Ascending aorta (tissue), 2 donors: ENCODE data around the gene RLF. TPM values are rescaled to one million over a fixed set of nuclear protein-coding genes. Genes with fewer than 3 reads are reported as not detected.

ENCODE experiments used
- DNase-seq, 2 donors: peaks; one replicate each; pipeline ENCODE4 v3.0.0-alpha.2; 2019; ENCODE audit warnings: low spot score in 2 of 2
- H3K27ac ChIP-seq, 2 donors: fragments of 200-600 bp; sonication (generic); one replicate each; pipeline ENCODE4 v1.5.1; 2016 to 2017; ENCODE audit warnings: mild to moderate bottlenecking in 1 of 2
- H3K27me3 ChIP-seq: fragments of 200-600 bp; sonication (generic); one replicate; pipeline ENCODE4 v1.5.1; 2017
- H3K36me3 ChIP-seq, 2 donors: fragments of 200-600 bp; sonication (generic); one replicate each; pipeline ENCODE4 v1.5.1; 2016
- H3K4me1 ChIP-seq, 2 donors: fragments of 200-600 bp; sonication (generic); one replicate each; pipeline ENCODE4 v1.5.1; 2016 to 2017; ENCODE audit warnings: mild to moderate bottlenecking in 1 of 2
- H3K4me3 ChIP-seq, 2 donors: fragments of 200-600 bp; sonication (generic); one replicate each; pipeline ENCODE4 v1.5.1; 2016 to 2017; ENCODE audit warnings: mild to moderate bottlenecking in 1 of 2
- H3K9me3 ChIP-seq, 2 donors: fragments of 200-600 bp; sonication (generic); one replicate each; pipeline ENCODE4 v1.5.1; 2016
- CTCF ChIP-seq, 3 experiments: fragments of 200-600 bp in 2 of 3; fragments of 450-650 bp in 1 of 3; sonication (generic) in 2 of 3; IDR thresholded peaks; one replicate each; pipeline ENCODE4 v1.5.1; 2016 to 2019; ENCODE audit warnings: antibody characterized with exemption in 3 of 3, mild to moderate bottlenecking in 1 of 3, moderate library complexity in 1 of 3
- intact Hi-C: fragments of 100-400 bp; cut with DNase I; formaldehyde crosslinking; loops from one replicate; pipeline ENCODE4 v1.15.1; 2023
- total RNA-seq: library from RNA; depleted of rRNA; stranded (reverse); fragments of >200 nt; gene quantifications from one replicate; pipeline ENCODE4 v1.1.0, GENCODE V29; 2016

Gene RLF
- total RNA-seq, 1 donor from 2014 or later = 7.1 TPM

GRCh38 chr1:40232444-40232843 lies 71.3 kb downstream of the RLF start:
- H3K9me3 ChIP-seq = no peaks in the 10 kb centered on the region
- no peaks in the 10 kb centered on the region for H3K4me1 ChIP-seq
- no peak overlapping the region for H3K4me3 ChIP-seq
- DNase-seq = no peak
- H3K27ac ChIP-seq = no peak overlapping the region
- H3K36me3 ChIP-seq = peaks cover 32 to 55% of the 10 kb centered on the region in 2 donors
- H3K27me3 ChIP-seq = no peaks in the 10 kb centered on the region
- intact Hi-C loops = no loop called here
- no peak for TF ChIP-seq CTCF (IDR thresholded peaks at IDR 0.05)

- H3K9me3 ChIP-seq = no peaks in the 10 kb centered on the region
- H3K4me3 ChIP-seq = no peak overlapping the region
- H3K4me1 ChIP-seq = peaks cover 0 to 12% of the 10 kb centered on the region in 2 donors
- TF ChIP-seq CTCF (IDR thresholded peaks at IDR 0.05) = no peak
- H3K27me3 ChIP-seq = no peaks in the 10 kb centered on the region
- no peak overlapping the region for H3K27ac ChIP-seq
- intact Hi-C loops = loop anchor here (5.0 kb wide), 1 partner anchor 53 kb away; no protein-coding TSS in a partner anchor
- DNase-seq = no peak
- H3K36me3 ChIP-seq = peaks cover 26 to 42% of the 10 kb centered on the region in 2 donors
Observed at GRCh38 chr1:40239626-40240025, 78.4 kb downstream of the RLF start.

- intact Hi-C loops = loop anchor here (5.0 kb wide), 1 partner anchor 52 kb away; no protein-coding TSS in a partner anchor
- no peak for TF ChIP-seq CTCF (IDR thresholded peaks at IDR 0.05)
- Histone ChIP-seq H3K4me3 (no peak overlapping the region), H3K27me3 (no peaks in the 10 kb centered on the region), H3K9me3 (no peaks in the 10 kb centered on the region), H3K36me3 (peaks cover 22 to 37% of the 10 kb centered on the region in 2 donors), H3K4me1 (peaks cover 0 to 12% of the 10 kb centered on the region in 2 donors), H3K27ac (no peak overlapping the region)
- DNase-seq = no peak
Observed at GRCh38 chr1:40240390-40240789, 79.2 kb downstream of the RLF start.

DNA sequence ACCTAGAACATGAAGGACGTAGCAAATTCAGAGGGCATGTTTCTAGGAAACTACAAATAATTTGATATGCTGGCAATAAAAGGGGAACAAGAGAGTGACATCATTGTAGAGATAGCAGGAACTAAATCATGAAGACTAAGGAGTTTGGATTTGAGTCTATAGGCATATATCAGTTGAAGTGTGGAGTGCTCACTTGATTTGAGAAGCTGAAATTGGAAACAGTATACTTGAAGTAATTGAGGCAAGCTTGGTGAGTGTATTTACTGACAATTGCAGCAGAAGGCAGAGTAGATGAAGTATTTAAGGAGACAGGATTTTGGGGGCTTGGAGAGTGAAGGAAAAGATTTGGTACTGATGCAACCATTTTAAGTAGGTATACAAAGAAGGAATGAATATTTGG lies 80.2 kb downstream of the RLF start:
- Histone ChIP-seq H3K9me3 (no peaks in the 10 kb centered on the region), H3K4me1 (peaks cover 0 to 12% of the 10 kb centered on the region in 2 donors), H3K27ac (no peak overlapping the region), H3K36me3 (peaks cover 16 to 27% of the 10 kb centered on the region in 2 donors), H3K27me3 (no peaks in the 10 kb centered on the region), H3K4me3 (no peak overlapping the region)
- intact Hi-C loops = loop anchor here (5.0 kb wide), 1 partner anchor 51 kb away; no protein-coding TSS in a partner anchor
- no peak for TF ChIP-seq CTCF (IDR thresholded peaks at IDR 0.05)
- no peak for DNase-seq

DNA sequence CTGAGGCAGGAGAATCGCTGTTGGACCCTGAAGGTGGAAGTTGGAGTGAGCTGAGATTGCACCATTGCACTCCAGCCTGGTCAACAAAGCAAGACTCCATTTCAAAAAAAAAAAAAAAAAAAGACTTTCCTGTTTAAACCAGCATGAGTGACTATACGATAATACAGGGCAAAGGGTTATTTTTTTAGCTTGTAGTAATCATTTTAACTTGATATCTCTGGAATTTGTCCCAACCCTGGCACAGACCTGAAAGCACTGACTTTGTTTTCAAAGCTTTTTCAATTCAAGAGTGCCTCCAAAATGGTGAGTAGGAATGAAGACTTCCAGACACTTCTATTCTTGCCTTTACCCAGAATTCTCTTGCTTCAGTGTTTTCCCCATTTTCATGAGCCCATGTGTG lies 82.2 kb downstream of the RLF start:
- Histone ChIP-seq H3K36me3 (peaks cover 0 to 7% of the 10 kb centered on the region in 2 donors), H3K27ac (peak overlapping the region; percentile 37 to 43), H3K9me3 (no peaks in the 10 kb centered on the region), H3K4me3 (no peak overlapping the region), H3K4me1 (peaks cover 0 to 12% of the 10 kb centered on the region in 2 donors), H3K27me3 (no peaks in the 10 kb centered on the region)
- DNase-seq = no peak
- TF ChIP-seq CTCF (IDR thresholded peaks at IDR 0.05) = no peak
- intact Hi-C loops = loop anchor here (5.0 kb wide), 1 partner anchor 49 kb away; no protein-coding TSS in a partner anchor
